Smooth muscle cell (in vitro differentiated cells): ENCODE measurements around the gene ABHD4. TPM values are rescaled to one million over a fixed set of nuclear protein-coding genes. Genes with fewer than 3 reads are reported as not detected.
A peak's percentile ranks its signal among the peaks of the same experiment; 100 is the strongest.

ENCODE experiments used
- DNase-seq: peaks from one replicate; lab custom pipeline; 2025; ENCODE audit not compliant: unreplicated experiment; lab: John Stamatoyannopoulos, UW
- H2AFZ ChIP-seq: fragments of 200-600 bp; sonication (generic); 2 replicates; pipeline ENCODE4 v1.6.0; 2016; ENCODE audit warnings: antibody characterized with exemption, low read depth, mild to moderate bottlenecking
- H3F3A ChIP-seq: fragments of 200-600 bp; sonication (generic); 2 replicates; pipeline ENCODE4 v1.6.0; 2017; ENCODE audit warnings: antibody characterized with exemption, low read depth
- H3K27ac ChIP-seq: fragments of 200-600 bp; sonication (generic); 2 replicates; pipeline ENCODE4 v1.5.1; 2016; ENCODE audit warnings: low read depth, mild to moderate bottlenecking
- H3K27me3 ChIP-seq: fragments of 200-600 bp; sonication (generic); 2 replicates; pipeline ENCODE4 v1.6.1; 2016; ENCODE audit warnings: low read depth, mild to moderate bottlenecking
- H3K36me3 ChIP-seq: fragments of 200-600 bp; sonication (generic); 2 replicates; pipeline ENCODE4 v1.5.1; 2016; ENCODE audit warnings: low read depth
- H3K4me1 ChIP-seq: fragments of 200-600 bp; sonication (generic); 2 replicates; pipeline ENCODE4 v1.5.1; 2016; ENCODE audit warnings: low read depth
- H3K4me2 ChIP-seq: fragments of 200-600 bp; sonication (generic); 2 replicates; pipeline ENCODE4 v1.6.0; 2016; ENCODE audit warnings: mild to moderate bottlenecking
- H3K4me3 ChIP-seq: fragments of 200-600 bp; sonication (generic); 2 replicates; pipeline ENCODE4 v1.5.1; 2016; ENCODE audit warnings: mild to moderate bottlenecking
- H3K79me2 ChIP-seq: fragments of 200-600 bp; sonication (generic); 2 replicates; pipeline ENCODE4 v1.6.0; 2016; ENCODE audit warnings: low read depth, mild to moderate bottlenecking
- H3K9ac ChIP-seq: fragments of 200-600 bp; sonication (generic); 2 replicates; pipeline ENCODE4 v1.6.0; 2016; ENCODE audit warnings: low read depth
- H3K9me3 ChIP-seq: fragments of 200-600 bp; sonication (generic); replicated peaks from 2 replicates; pipeline ENCODE4 v1.5.1; 2016; ENCODE audit warnings: low read depth
- H4K20me1 ChIP-seq: fragments of 200-600 bp; sonication (generic); 2 replicates; pipeline ENCODE4 v1.6.0; 2016; ENCODE audit warnings: low read depth
- CTCF ChIP-seq: fragments of 200-600 bp; sonication (generic); IDR thresholded peaks from 2 replicates; pipeline ENCODE4 v1.5.1; 2017; ENCODE audit warnings: borderline replicate concordance, mild to moderate bottlenecking, antibody characterized with exemption; ENCODE audit not compliant: insufficient read depth, poor library complexity, severe bottlenecking
- WGBS: methylation state at CpG from one replicate; pipeline ENCODE4 v1.1.7; 2016; ENCODE audit warnings: low lambda C conversion rate; 5-methylcytosine and 5-hydroxymethylcytosine counted together
- polyA plus RNA-seq: library from polyadenylated mRNA; unstranded; fragments of >200 nt; fragmentation: Nextera tagmentation; extraction: Ambion mirVana; gene quantifications from 2 replicates; pipeline ENCODE4 v1.2.1, GENCODE V29; 2016
- total RNA-seq: library from RNA; depleted of rRNA; stranded (reverse); fragments of >200 nt; gene quantifications from 2 replicates; pipeline ENCODE4 v1.2.3, GENCODE V29; 2014

The ABHD4 gene
- total and polyA plus RNA-seq, 2 experiments from 2014 or later: 9.7 to 13.9 TPM

GRCh38 chr14:22641846-22642245 lies 43.7 kb downstream of the ABHD4 start:
- Histone ChIP-seq H3K27me3 (no peaks in the 10 kb centered on the region), H2AFZ (no peak overlapping the region), H3K4me1 (no peaks in the 10 kb centered on the region), H3F3A (no peaks in the 10 kb centered on the region), H3K4me3 (no peak overlapping the region), H4K20me1 (no peaks in the 10 kb centered on the region), H3K9me3 (no peaks in the 10 kb centered on the region), H3K79me2 (no peaks in the 10 kb centered on the region), H3K27ac (no peak overlapping the region), H3K36me3 (no peaks in the 10 kb centered on the region), H3K9ac (no peak overlapping the region), H3K4me2 (no peak overlapping the region)
- no peak for DNase-seq
- TF ChIP-seq CTCF: no peak
- 59% methylated on average over 3 of the region's 3 CpGs for WGBS

- H3K4me2 ChIP-seq: no peak within 1 kb of the TSS
These were observed 46.2 kb downstream of the ABHD4 start, which contains the start of gene OR6J1 for GRCh38 chr14:22644305-22644635. OR6J1 (minus strand) TSS chr14:22644352; CDS start chr14:22634811, 9,541 bp downstream.

GRCh38 chr14:22646570-22647254 lies 48.6 kb downstream of the ABHD4 start:
- Histone ChIP-seq H3K4me1 (no peaks in the 10 kb centered on the region), H3K4me2 (peak overlapping the region; percentile 21), H3K36me3 (no peaks in the 10 kb centered on the region), H2AFZ (no peak overlapping the region), H3K27me3 (no peaks in the 10 kb centered on the region), H4K20me1 (no peaks in the 10 kb centered on the region), H3K9me3 (no peaks in the 10 kb centered on the region), H3K79me2 (no peaks in the 10 kb centered on the region), H3K4me3 (no peak overlapping the region), H3F3A (no peaks in the 10 kb centered on the region), H3K27ac (peak overlapping the region; percentile 81), H3K9ac (no peak overlapping the region)
- DNase-seq: no peak
- WGBS: 88% methylated on average over 4 of the region's 4 CpGs
- no peak for TF ChIP-seq CTCF

More at GRCh38 chr14:22644305-22644635, 46.2 kb downstream of the ABHD4 start, which contains the start of gene OR6J1:
- Histone ChIP-seq H2AFZ (no peak within 1 kb of the TSS), H3F3A (no peaks in the 10 kb centered on the region), H3K36me3 (no peaks in the 10 kb centered on the region), H3K4me3 (no peak within 1 kb of the TSS), H3K79me2 (no peaks in the 10 kb centered on the region), H3K27ac (no peak within 1 kb of the TSS), H3K9ac (no peak within 1 kb of the TSS), H3K4me1 (no peaks in the 10 kb centered on the region), H3K27me3 (no peaks in the 10 kb centered on the region), H4K20me1 (no peaks in the 10 kb centered on the region), H3K9me3 (no peaks in the 10 kb centered on the region)
- no peak for DNase-seq
- no peak for TF ChIP-seq CTCF
- 88% methylated on average over 1 of the region's 1 CpG for WGBS

GRCh38 chr14:22648506-22648905 lies 50.4 kb downstream of the ABHD4 start:
- 86% methylated on average over 2 of the region's 2 CpGs for WGBS
- no peak overlapping the region for H2AFZ ChIP-seq
- no peak for TF ChIP-seq CTCF
- H3K36me3 ChIP-seq: no peaks in the 10 kb centered on the region
- no peak overlapping the region for H3K4me2 ChIP-seq
- H3K79me2 ChIP-seq: no peaks in the 10 kb centered on the region
- H4K20me1 ChIP-seq: no peaks in the 10 kb centered on the region
- no peaks in the 10 kb centered on the region for H3F3A ChIP-seq
- no peak overlapping the region for H3K27ac ChIP-seq
- no peaks in the 10 kb centered on the region for H3K9me3 ChIP-seq
- no peak overlapping the region for H3K9ac ChIP-seq
- no peak overlapping the region for H3K4me3 ChIP-seq
- H3K27me3 ChIP-seq: no peaks in the 10 kb centered on the region
- H3K4me1 ChIP-seq: no peaks in the 10 kb centered on the region
- no peak for DNase-seq
